Measurements from ENCODE around the gene P3R3URF. TPM values are rescaled to one million over a fixed set of nuclear protein-coding genes. Genes with fewer than 3 reads are reported as not detected.

The P3R3URF gene
- total RNA-seq, 1 experiment from 2014 or later = not detected

DNA sequence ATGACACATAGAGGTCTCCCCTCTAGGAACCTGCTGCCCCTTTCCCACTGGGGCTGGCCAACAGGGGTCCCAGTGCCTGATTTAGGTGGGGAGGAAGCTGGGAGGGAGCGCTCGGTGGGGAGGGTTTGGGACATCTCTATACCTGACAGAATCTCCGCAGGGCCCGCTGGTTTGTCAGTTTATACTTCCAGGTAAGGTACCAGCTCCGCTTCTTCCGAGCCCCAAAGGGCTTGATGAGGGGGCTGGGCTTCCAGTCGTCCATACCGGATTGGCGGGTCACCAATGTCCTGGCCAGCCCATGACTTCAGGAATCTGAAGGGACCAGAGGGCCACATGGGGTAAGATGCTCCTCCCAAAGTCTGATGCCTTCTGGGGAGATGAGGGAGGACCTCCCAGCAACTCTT lies 21.3 kb upstream of the P3R3URF start:
- Histone ChIP-seq H3K4me1 (ENCODE audit: control insufficient read depth in 1 of 2, insufficient read depth in 2 of 2, low read length in 2 of 2) (peaks cover 11 to 16% of the 10 kb centered on the region in 2 experiments; a peak in 3 of 4 replicates), H3K9me2 (ENCODE audit: insufficient read depth) (no peaks in the 10 kb centered on the region), H4K20me1 (ENCODE audit: insufficient read depth) (no peaks in the 10 kb centered on the region), H3K4me3 (replicated peaks in 1 of 2; ENCODE audit: low read depth in 1 of 2, low read length in 2 of 2) (peak overlapping the region; percentile 66 to 79), H3K9ac (ENCODE audit: low read length) (peak overlapping the region; percentile 87), H3K27ac (ENCODE audit: low read depth, low read length) (peak overlapping the region; percentile 78), H3K9me3 (ENCODE audit: control insufficient read depth in 1 of 2, insufficient read depth in 1 of 2, low read depth in 1 of 2, low read length in 2 of 2) (no peaks in the 10 kb centered on the region), H3K27me3 (ENCODE audit: insufficient read depth, low read length) (no peaks in the 10 kb centered on the region), H3K4me2 (ENCODE audit: low read length) (peak overlapping the region; percentile 90), H3K79me2 (ENCODE audit: insufficient read depth, low read length) (peaks cover 8% of the 10 kb centered on the region; the same call in 1 of the 2 replicates), H3K36me3 (ENCODE audit: control insufficient read depth in 1 of 2, insufficient read depth in 2 of 2, low read length in 2 of 2) (peaks cover 3 to 27% of the 10 kb centered on the region in 2 experiments; a peak in 2 of 4 replicates), H2AFZ (ENCODE audit: low read depth, low read length, poor library complexity, severe bottlenecking) (no peak overlapping the region)
- intact Hi-C loops (cut with micrococcal nuclease) = no loop called here
- ATAC-seq (peak; percentile 61), DNase-seq (ENCODE audit: low read depth, low spot score) (no peak)
- TF ChIP-seq POLR2AphosphoS5 (IDR thresholded peaks at IDR 0.05; ENCODE audit: low read depth, low read length) (no peak), SRF (IDR thresholded peaks at IDR 0.05; ENCODE audit: low read depth) (no peak), POLR2A (IDR thresholded peaks at IDR 0.05; ENCODE audit: borderline replicate concordance, extremely low read depth, insufficient read depth, insufficient read length) (no peak), SIN3A (IDR thresholded peaks at IDR 0.05; ENCODE audit: low read depth) (no peak)
- TF ChIP-seq, protein P1, sequence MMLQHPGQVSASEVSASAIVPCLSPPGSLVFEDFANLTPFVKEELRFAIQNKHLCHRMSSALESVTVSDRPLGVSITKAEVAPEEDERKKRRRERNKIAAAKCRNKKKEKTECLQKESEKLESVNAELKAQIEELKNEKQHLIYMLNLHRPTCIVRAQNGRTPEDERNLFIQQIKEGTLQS (IDR thresholded peaks at IDR 0.05) = no peak
- TF ChIP-seq, protein P2, sequence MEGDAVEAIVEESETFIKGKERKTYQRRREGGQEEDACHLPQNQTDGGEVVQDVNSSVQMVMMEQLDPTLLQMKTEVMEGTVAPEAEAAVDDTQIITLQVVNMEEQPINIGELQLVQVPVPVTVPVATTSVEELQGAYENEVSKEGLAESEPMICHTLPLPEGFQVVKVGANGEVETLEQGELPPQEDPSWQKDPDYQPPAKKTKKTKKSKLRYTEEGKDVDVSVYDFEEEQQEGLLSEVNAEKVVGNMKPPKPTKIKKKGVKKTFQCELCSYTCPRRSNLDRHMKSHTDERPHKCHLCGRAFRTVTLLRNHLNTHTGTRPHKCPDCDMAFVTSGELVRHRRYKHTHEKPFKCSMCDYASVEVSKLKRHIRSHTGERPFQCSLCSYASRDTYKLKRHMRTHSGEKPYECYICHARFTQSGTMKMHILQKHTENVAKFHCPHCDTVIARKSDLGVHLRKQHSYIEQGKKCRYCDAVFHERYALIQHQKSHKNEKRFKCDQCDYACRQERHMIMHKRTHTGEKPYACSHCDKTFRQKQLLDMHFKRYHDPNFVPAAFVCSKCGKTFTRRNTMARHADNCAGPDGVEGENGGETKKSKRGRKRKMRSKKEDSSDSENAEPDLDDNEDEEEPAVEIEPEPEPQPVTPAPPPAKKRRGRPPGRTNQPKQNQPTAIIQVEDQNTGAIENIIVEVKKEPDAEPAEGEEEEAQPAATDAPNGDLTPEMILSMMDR (IDR thresholded peaks at IDR 0.05 in 2 of 3, conservative IDR thresholded peaks at IDR 0.05 in 1 of 3; ENCODE audit: borderline replicate concordance in 1 of 3, insufficient read depth in 1 of 3, low read depth in 2 of 3, low read length in 2 of 3) = no peak
- ChIA-PET RAD21 (ENCODE audit: low non-redundant PET in 1 of 2, low total read pairs in 2 of 2, uncharacterized antibody in 2 of 2, unreplicated experiment in 2 of 2) (no interaction called here), CTCF (interaction anchor here (1.3 kb wide), 1 partner anchor 26 kb away, joined by 7 read pairs; no protein-coding TSS in a partner anchor), POLR2A (interaction anchor here (1.0 kb wide), 1 partner anchor 14 kb away, joined by 3 read pairs; no protein-coding TSS in a partner anchor)
- BruUV-seq (replicated peaks) = no TSS peak

DNA sequence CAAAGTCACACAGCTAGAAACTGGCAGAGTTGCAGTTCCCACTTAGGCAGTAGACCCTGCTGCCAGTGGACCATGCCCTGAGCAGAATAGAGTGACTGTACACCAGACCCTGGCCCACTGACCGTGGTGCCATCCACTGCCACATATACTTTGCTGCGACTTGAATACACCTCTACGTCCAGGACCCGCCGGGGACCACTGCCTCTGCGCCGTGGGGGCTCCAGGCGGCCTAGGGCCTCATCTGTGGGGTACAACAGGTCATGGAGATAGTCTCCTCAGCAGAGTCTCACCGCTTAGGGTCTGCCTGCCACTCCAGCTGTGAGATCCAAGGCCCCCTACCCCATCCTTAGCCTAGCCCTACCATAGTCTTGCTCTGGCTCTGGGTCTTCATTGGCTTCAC lies 20.3 kb upstream of the P3R3URF start:
- ATAC-seq (no peak), DNase-seq (ENCODE audit: low read depth, low spot score) (no peak)
- Histone ChIP-seq H3K9me2 (ENCODE audit: insufficient read depth) (no peaks in the 10 kb centered on the region), H3K4me2 (ENCODE audit: low read length) (no peak overlapping the region), H3K27me3 (ENCODE audit: insufficient read depth, low read length) (no peaks in the 10 kb centered on the region), H4K20me1 (ENCODE audit: insufficient read depth) (no peaks in the 10 kb centered on the region), H3K4me3 (replicated peaks in 1 of 2; ENCODE audit: low read depth in 1 of 2, low read length in 2 of 2) (no peak overlapping the region), H3K9ac (ENCODE audit: low read length) (no peak overlapping the region), H3K36me3 (ENCODE audit: control insufficient read depth in 1 of 2, insufficient read depth in 2 of 2, low read length in 2 of 2) (peaks cover 3 to 35% of the 10 kb centered on the region in 2 experiments; a peak in 2 of 4 replicates), H3K4me1 (ENCODE audit: control insufficient read depth in 1 of 2, insufficient read depth in 2 of 2, low read length in 2 of 2) (peaks cover 11 to 16% of the 10 kb centered on the region in 2 experiments; a peak in 3 of 4 replicates), H3K9me3 (ENCODE audit: control insufficient read depth in 1 of 2, insufficient read depth in 1 of 2, low read depth in 1 of 2, low read length in 2 of 2) (no peaks in the 10 kb centered on the region), H3K27ac (ENCODE audit: low read depth, low read length) (no peak overlapping the region), H3K79me2 (ENCODE audit: insufficient read depth, low read length) (peaks cover 8% of the 10 kb centered on the region; the same call in 1 of the 2 replicates), H2AFZ (ENCODE audit: low read depth, low read length, poor library complexity, severe bottlenecking) (no peak overlapping the region)
- no TSS peak for BruUV-seq (replicated peaks)
- intact Hi-C loops (cut with micrococcal nuclease) = no loop called here
- RAD21 ChIA-PET (ENCODE audit: low non-redundant PET in 1 of 2, low total read pairs in 2 of 2, uncharacterized antibody in 2 of 2, unreplicated experiment in 2 of 2) = no interaction called here
- POLR2A ChIA-PET = interaction anchor here (0.6 kb wide), 1 partner anchor 8 kb away, joined by 3 read pairs; no protein-coding TSS in a partner anchor
- CTCF ChIA-PET = no interaction called here
- TF ChIP-seq TCF7L2 (IDR thresholded peaks at IDR 0.05; ENCODE audit: borderline replicate concordance, extremely low read depth, insufficient read depth, insufficient read length) = no peak
- TF ChIP-seq CBX3 (IDR thresholded peaks at IDR 0.05; ENCODE audit: low read depth) = no peak
- TF ChIP-seq EZH2 (IDR thresholded peaks at IDR 0.05) = no peak
- TF ChIP-seq, protein P3, sequence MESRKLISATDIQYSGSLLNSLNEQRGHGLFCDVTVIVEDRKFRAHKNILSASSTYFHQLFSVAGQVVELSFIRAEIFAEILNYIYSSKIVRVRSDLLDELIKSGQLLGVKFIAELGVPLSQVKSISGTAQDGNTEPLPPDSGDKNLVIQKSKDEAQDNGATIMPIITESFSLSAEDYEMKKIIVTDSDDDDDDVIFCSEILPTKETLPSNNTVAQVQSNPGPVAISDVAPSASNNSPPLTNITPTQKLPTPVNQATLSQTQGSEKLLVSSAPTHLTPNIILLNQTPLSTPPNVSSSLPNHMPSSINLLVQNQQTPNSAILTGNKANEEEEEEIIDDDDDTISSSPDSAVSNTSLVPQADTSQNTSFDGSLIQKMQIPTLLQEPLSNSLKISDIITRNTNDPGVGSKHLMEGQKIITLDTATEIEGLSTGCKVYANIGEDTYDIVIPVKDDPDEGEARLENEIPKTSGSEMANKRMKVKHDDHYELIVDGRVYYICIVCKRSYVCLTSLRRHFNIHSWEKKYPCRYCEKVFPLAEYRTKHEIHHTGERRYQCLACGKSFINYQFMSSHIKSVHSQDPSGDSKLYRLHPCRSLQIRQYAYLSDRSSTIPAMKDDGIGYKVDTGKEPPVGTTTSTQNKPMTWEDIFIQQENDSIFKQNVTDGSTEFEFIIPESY (IDR thresholded peaks at IDR 0.05; ENCODE audit: extremely low read depth, insufficient replicate concordance, low read length) = no peak
- no peak for TF ChIP-seq JUND (IDR thresholded peaks at IDR 0.05)
- TF ChIP-seq, protein P4, sequence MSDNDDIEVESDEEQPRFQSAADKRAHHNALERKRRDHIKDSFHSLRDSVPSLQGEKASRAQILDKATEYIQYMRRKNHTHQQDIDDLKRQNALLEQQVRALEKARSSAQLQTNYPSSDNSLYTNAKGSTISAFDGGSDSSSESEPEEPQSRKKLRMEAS (IDR thresholded peaks at IDR 0.05) = no peak
- TF ChIP-seq, protein P1 (IDR thresholded peaks at IDR 0.05) = no peak
- no peak for TF ChIP-seq EZH2phosphoT487 (IDR thresholded peaks at IDR 0.05; ENCODE audit: borderline replicate concordance)
- TF ChIP-seq SP1 (IDR thresholded peaks at IDR 0.05; ENCODE audit: low read depth) = no peak
- no peak for TF ChIP-seq ZFX (IDR thresholded peaks at IDR 0.05)
- TF ChIP-seq ELF1 (IDR thresholded peaks at IDR 0.05; ENCODE audit: borderline replicate concordance, low read depth) = no peak
